ACHN (cell line): Measurements from ENCODE around the gene MRPS23.
A peak's percentile ranks its signal among the peaks of the same experiment; 100 is the strongest.
"Not testable (repeated sequence)": the region's sequence is repeated elsewhere in the genome, so short reads cannot be mapped to it uniquely, and the experiment has no call there.

Source experiments
- DNase-seq: peaks from one replicate; pipeline ENCODE4 v3.0.0-alpha.2; 2015
- in situ Hi-C: cut with HindIII; loops from 2 replicates; pipeline ENCODE4 v1.10.0; 2017; ENCODE audit warnings: low sequenced_read_pairs, low pct_ligation_motif_present, low pct_unique_long_range_greater_than_20kb

The MRPS23 gene

GRCh38 chr17:57852092-57852954 lies 2.5 kb upstream of the MRPS23 start:
- DNase-seq = no peak
- in situ Hi-C loops = no loop called here

DNA sequence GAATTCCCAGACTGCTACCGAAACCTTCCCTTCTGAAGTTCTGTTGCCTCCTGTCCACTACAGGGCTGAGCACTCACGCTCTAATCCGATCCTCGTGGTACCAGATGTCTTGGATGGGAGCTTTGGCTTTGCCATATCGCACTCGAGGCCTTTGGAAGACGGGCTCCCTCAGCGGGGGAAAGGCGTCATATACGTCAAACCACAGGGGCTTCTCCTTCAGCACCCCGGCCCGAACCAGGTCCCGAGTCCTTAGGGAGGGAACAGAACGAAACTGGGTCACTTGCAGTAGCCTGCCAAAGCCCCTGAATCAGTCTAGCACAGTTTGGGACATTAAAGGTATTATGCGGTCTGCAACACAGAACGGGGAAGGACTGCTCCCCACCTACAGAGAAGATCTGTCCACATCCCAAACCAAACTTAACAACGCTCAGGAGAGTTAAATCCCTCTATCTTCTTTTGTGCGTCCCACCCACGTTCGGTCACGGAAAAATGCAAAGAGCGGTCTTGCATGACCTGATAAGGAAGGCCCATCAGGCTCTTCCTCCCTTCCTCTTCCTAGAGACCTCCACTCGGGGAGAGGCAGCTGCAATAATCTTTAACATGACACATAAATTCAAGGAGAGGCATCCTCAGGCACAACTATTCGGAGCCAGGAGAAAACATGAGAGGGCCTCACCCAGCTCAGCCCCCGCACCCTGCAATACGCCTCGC lies 526 bp downstream of the MRPS23 start:
- DNase-seq = no peak
- in situ Hi-C loops = no loop called here

GRCh38 chr17:57846056-57846945 lies 3.5 kb downstream of the MRPS23 start:
- DNase-seq, in situ Hi-C loops: not testable (repeated sequence)

DNA sequence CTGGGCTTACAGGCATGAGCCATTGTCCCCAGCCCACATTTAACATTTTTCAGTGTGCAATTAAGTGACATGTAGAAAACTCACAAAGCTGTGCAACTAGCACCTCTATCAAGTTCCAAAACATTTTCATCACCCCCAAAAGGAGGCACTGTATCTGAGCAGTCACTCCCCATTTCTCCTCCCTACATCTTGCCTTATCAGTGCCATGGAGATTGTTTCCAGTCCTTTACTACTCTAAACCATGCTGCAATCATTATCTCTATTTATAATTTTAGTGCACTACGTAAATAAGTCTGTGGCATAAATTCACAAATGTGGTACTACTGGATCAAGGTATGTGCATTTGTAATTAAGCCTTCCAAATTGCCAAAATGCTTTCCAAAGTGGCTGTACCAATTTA lies 7.6 kb downstream of the MRPS23 start:
- in situ Hi-C loops = no loop called here
- no peak for DNase-seq

- in situ Hi-C loops = no loop called here
- no peak for DNase-seq
Observed at GRCh38 chr17:57839571-57839923, 10.3 kb downstream of the MRPS23 start.

- DNase-seq = no peak
- in situ Hi-C loops = no loop called here
Observed at GRCh38 chr17:57838857-57839570, 10.8 kb downstream of the MRPS23 start.

GRCh38 chr17:57838453-57838852 lies 11.4 kb downstream of the MRPS23 start:
- in situ Hi-C loops = no loop called here
- no peak for DNase-seq

GRCh38 chr17:57835333-57835900 lies 14.4 kb downstream of the MRPS23 start:
- DNase-seq = no peak
- in situ Hi-C loops = no loop called here

- DNase-seq = peak; percentile 93
- in situ Hi-C loops = no loop called here
Observed at GRCh38 chr17:57834146-57834741, 15.6 kb downstream of the MRPS23 start.

- in situ Hi-C loops = no loop called here
- peak; percentile 61 for DNase-seq
Observed at GRCh38 chr17:57833179-57833939, 16.5 kb downstream of the MRPS23 start.

GRCh38 chr17:57832314-57833178 lies 17.3 kb downstream of the MRPS23 start:
- no peak for DNase-seq

GRCh38 chr17:57830880-57831279 lies 19.0 kb downstream of the MRPS23 start:
- DNase-seq = no peak
- in situ Hi-C loops = no loop called here

More at GRCh38 chr17:57832314-57833178, 17.3 kb downstream of the MRPS23 start:
- in situ Hi-C loops = no loop called here

GRCh38 chr17:57823469-57824401 lies 26.1 kb downstream of the MRPS23 start:
- peak; percentile 60 for DNase-seq
- in situ Hi-C loops = no loop called here

- in situ Hi-C loops = no loop called here
- DNase-seq = no peak
Observed at GRCh38 chr17:57819867-57820266, 30.0 kb downstream of the MRPS23 start.

- in situ Hi-C loops = no loop called here
- peak; percentile 14 for DNase-seq
Observed at GRCh38 chr17:57819285-57819684, 30.6 kb downstream of the MRPS23 start.
